ENCODE results near the gene FLII. TPM values are rescaled to one million over a fixed set of nuclear protein-coding genes. Genes with fewer than 3 reads are reported as not detected.

Gene FLII
- total RNA-seq, 1 donor from 2014 or later, result 203 TPM

- H3K27ac Mint-ChIP-seq (ENCODE audit: unreplicated experiment), result no peak overlapping the region
- H3K27me3 Mint-ChIP-seq (ENCODE audit: unreplicated experiment), result peaks cover 7% of the 10 kb centered on the region
- no peaks in the 10 kb centered on the region for H3K9me3 Mint-ChIP-seq (ENCODE audit: unreplicated experiment)
- DNase-seq, result no peak
- H3K4me3 Mint-ChIP-seq (ENCODE audit: unreplicated experiment), result no peak overlapping the region
- H3K4me1 Mint-ChIP-seq (ENCODE audit: low read depth, unreplicated experiment), result peaks cover 8% of the 10 kb centered on the region
- no peak for TF ChIP-seq CTCF (IDR thresholded peaks at IDR 0.05; ENCODE audit: partially characterized antibody, unreplicated experiment)
- H3K36me3 Mint-ChIP-seq (ENCODE audit: unreplicated experiment), result peaks cover 6% of the 10 kb centered on the region
Observed at GRCh38 chr17:18213666-18214270, 44.8 kb downstream of the FLII start.

GRCh38 chr17:18208092-18208491 lies 50.4 kb downstream of the FLII start:
- H3K9me3 Mint-ChIP-seq (ENCODE audit: unreplicated experiment), result peaks cover 2% of the 10 kb centered on the region
- no peak overlapping the region for H3K27ac Mint-ChIP-seq (ENCODE audit: unreplicated experiment)
- DNase-seq, result no peak
- no peaks in the 10 kb centered on the region for H3K4me1 Mint-ChIP-seq (ENCODE audit: low read depth, unreplicated experiment)
- no peak overlapping the region for H3K4me3 Mint-ChIP-seq (ENCODE audit: unreplicated experiment)
- H3K27me3 Mint-ChIP-seq (ENCODE audit: unreplicated experiment), result no peaks in the 10 kb centered on the region
- TF ChIP-seq CTCF (IDR thresholded peaks at IDR 0.05; ENCODE audit: partially characterized antibody, unreplicated experiment), result no peak
- H3K36me3 Mint-ChIP-seq (ENCODE audit: unreplicated experiment), result peaks cover 6% of the 10 kb centered on the region

GRCh38 chr17:18206962-18207361 lies 51.6 kb downstream of the FLII start:
- Mint-ChIP-seq H3K9me3 (ENCODE audit: unreplicated experiment) (peaks cover 2% of the 10 kb centered on the region), H3K4me1 (ENCODE audit: low read depth, unreplicated experiment) (no peaks in the 10 kb centered on the region), H3K27me3 (ENCODE audit: unreplicated experiment) (no peaks in the 10 kb centered on the region), H3K4me3 (ENCODE audit: unreplicated experiment) (no peak overlapping the region), H3K27ac (ENCODE audit: unreplicated experiment) (no peak overlapping the region), H3K36me3 (ENCODE audit: unreplicated experiment) (peaks cover 6% of the 10 kb centered on the region)
- DNase-seq, result no peak
- TF ChIP-seq CTCF (IDR thresholded peaks at IDR 0.05; ENCODE audit: partially characterized antibody, unreplicated experiment), result no peak

GRCh38 chr17:18205861-18206260 lies 52.7 kb downstream of the FLII start:
- Mint-ChIP-seq H3K27ac (ENCODE audit: unreplicated experiment) (no peak overlapping the region), H3K27me3 (ENCODE audit: unreplicated experiment) (no peaks in the 10 kb centered on the region), H3K4me3 (ENCODE audit: unreplicated experiment) (no peak overlapping the region), H3K4me1 (ENCODE audit: low read depth, unreplicated experiment) (no peaks in the 10 kb centered on the region), H3K9me3 (ENCODE audit: unreplicated experiment) (peaks cover 5% of the 10 kb centered on the region), H3K36me3 (ENCODE audit: unreplicated experiment) (peaks cover 6% of the 10 kb centered on the region)
- TF ChIP-seq CTCF (IDR thresholded peaks at IDR 0.05; ENCODE audit: partially characterized antibody, unreplicated experiment), result no peak
- no peak for DNase-seq

- no peak overlapping the region for H3K27ac Mint-ChIP-seq (ENCODE audit: unreplicated experiment)
- no peaks in the 10 kb centered on the region for H3K36me3 Mint-ChIP-seq (ENCODE audit: unreplicated experiment)
- H3K4me3 Mint-ChIP-seq (ENCODE audit: unreplicated experiment), result no peak overlapping the region
- TF ChIP-seq CTCF (IDR thresholded peaks at IDR 0.05; ENCODE audit: partially characterized antibody, unreplicated experiment), result no peak
- DNase-seq, result no peak
- no peaks in the 10 kb centered on the region for H3K27me3 Mint-ChIP-seq (ENCODE audit: unreplicated experiment)
- H3K4me1 Mint-ChIP-seq (ENCODE audit: low read depth, unreplicated experiment), result peaks cover 2% of the 10 kb centered on the region
- H3K9me3 Mint-ChIP-seq (ENCODE audit: unreplicated experiment), result peaks cover 6% of the 10 kb centered on the region
Observed at GRCh38 chr17:18203308-18203707, 55.2 kb downstream of the FLII start.
